Activated B cell treated with CpG ODN at 0.5 μM for 24 hours (primary cell): ENCODE results near the gene RAD51B. TPM values are rescaled to one million over a fixed set of nuclear protein-coding genes. Genes with fewer than 3 reads are reported as not detected.

Experiments
- ATAC-seq: fragments of 200-7000 bp; cut with Tn5 transposase; one replicate; pipeline ENCODE4 v1.10.0; 2021; ENCODE audit warnings: low read depth, mild to moderate bottlenecking, moderate library complexity
- CTCF ChIA-PET: fragments of 350-600 bp; sonication (Branson Sonifier 250); formaldehyde crosslinking; loops from one replicate; lab custom pipeline; 2021; ENCODE audit warnings: antibody characterized with exemption; lab: Charles Lee
- POLR2A ChIA-PET: fragments of 350-600 bp; sonication (Branson Sonifier 250); formaldehyde crosslinking; loops from one replicate; lab custom pipeline; 2021; ENCODE audit warnings: antibody characterized with exemption; lab: Charles Lee
- DNase-seq: peaks from one replicate; pipeline ENCODE4 v3.0.0; 2022
- H3K27ac Mint-ChIP-seq: one replicate; pipeline ENCODE4 v1.8.0; 2020; ENCODE audit warnings: mixed read lengths
- H3K27me3 Mint-ChIP-seq: one replicate; pipeline ENCODE4 v1.8.0; 2021; ENCODE audit warnings: mixed read lengths
- H3K36me3 Mint-ChIP-seq: one replicate; pipeline ENCODE4 v1.8.0; 2021; ENCODE audit warnings: low read depth, mixed read lengths
- H3K4me1 Mint-ChIP-seq: one replicate; pipeline ENCODE4 v1.8.0; 2021; ENCODE audit warnings: mixed read lengths
- H3K4me3 Mint-ChIP-seq: one replicate; pipeline ENCODE4 v1.8.0; 2020; ENCODE audit warnings: mild to moderate bottlenecking, mixed read lengths
- H3K9me3 Mint-ChIP-seq: one replicate; pipeline ENCODE4 v1.8.0; 2020; ENCODE audit warnings: mixed read lengths
- CTCF ChIP-seq: fragments of 200-600 bp; IDR thresholded peaks from one replicate; pipeline ENCODE4 v1.8.0; 2022; ENCODE audit warnings: antibody characterized with exemption, mild to moderate bottlenecking
- intact Hi-C: fragments of 100-400 bp; cut with micrococcal nuclease; formaldehyde crosslinking; loops from one replicate; pipeline ENCODE4 v1.15.1; 2024
- total RNA-seq: library from RNA; stranded (reverse); gene quantifications from 2 replicates; pipeline ENCODE4 v1.2.3, GENCODE V29; 2022

The RAD51B gene
- total RNA-seq, 1 donor from 2014 or later: 53.9 TPM

GRCh38 chr14:68309616-68310015 lies 490.0 kb downstream of the RAD51B start:
- DNase-seq (no peak), ATAC-seq (no peak)
- no peak for TF ChIP-seq CTCF
- Mint-ChIP-seq H3K36me3 (no peaks in the 10 kb centered on the region), H3K27ac (peak overlapping the region; percentile 73), H3K9me3 (no peaks in the 10 kb centered on the region), H3K27me3 (no peaks in the 10 kb centered on the region), H3K4me1 (peaks cover 94% of the 10 kb centered on the region), H3K4me3 (no peak overlapping the region)
- ChIA-PET CTCF (interaction anchor here (1.1 to 1.7 kb wide), 2 partner anchors 100 to 507 kb away, joined by 3 to 6 read pairs; no protein-coding TSS in a partner anchor), POLR2A (interaction anchor here (1.0 to 12.5 kb wide), 12 partner anchors 12 to 505 kb away, joined by 3 to 251 read pairs (median 8); partner anchors contain the start of gene ZFP36L1)
- intact Hi-C loops: loop anchor here (1.0 kb wide), 1 partner anchor 24 kb away; no protein-coding TSS in a partner anchor

GRCh38 chr14:68312300-68312699 lies 492.7 kb downstream of the RAD51B start:
- Mint-ChIP-seq H3K4me3 (peak overlapping the region; percentile 62), H3K27me3 (no peaks in the 10 kb centered on the region), H3K36me3 (no peaks in the 10 kb centered on the region), H3K27ac (peak overlapping the region; percentile 94), H3K9me3 (no peaks in the 10 kb centered on the region), H3K4me1 (peaks cover 91% of the 10 kb centered on the region)
- CTCF ChIA-PET: interaction anchor here (1.0 to 3.1 kb wide), 7 partner anchors 20 to 532 kb away, joined by 3 to 15 read pairs (median 4); no protein-coding TSS in a partner anchor
- intact Hi-C loops: loop anchor here (1.0 to 2.0 kb wide), 2 partner anchors 19 to 61 kb away; no protein-coding TSS in a partner anchor
- DNase-seq: no peak
- no peak for ATAC-seq
- POLR2A ChIA-PET: interaction anchor here (0.7 to 12.5 kb wide), 25 partner anchors 11 to 505 kb away, joined by 3 to 251 read pairs (median 15); partner anchors contain the start of gene ZFP36L1
- TF ChIP-seq CTCF: no peak

- POLR2A ChIA-PET: interaction anchor here (0.7 to 12.5 kb wide), 35 partner anchors 10 to 504 kb away, joined by 3 to 251 read pairs (median 6); partner anchors contain the start of gene ZFP36L1
- peak; percentile 84 for ATAC-seq
- no peak for DNase-seq
- peaks cover 91% of the 10 kb centered on the region for H3K4me1 Mint-ChIP-seq
- CTCF ChIA-PET: interaction anchor here (1.0 to 3.1 kb wide), 7 partner anchors 15 to 531 kb away, joined by 3 to 15 read pairs (median 4); no protein-coding TSS in a partner anchor
- no peaks in the 10 kb centered on the region for H3K36me3 Mint-ChIP-seq
- H3K4me3 Mint-ChIP-seq: peak overlapping the region; percentile 62
- no peak for TF ChIP-seq CTCF
- peak overlapping the region; percentile 94 for H3K27ac Mint-ChIP-seq
- no peaks in the 10 kb centered on the region for H3K27me3 Mint-ChIP-seq
- intact Hi-C loops: loop anchor here (1.0 to 2.0 kb wide), 9 partner anchors 10 to 503 kb away; partner anchors contain the start of gene ZFP36L1
- no peaks in the 10 kb centered on the region for H3K9me3 Mint-ChIP-seq
Observed at GRCh38 chr14:68312884-68313610, 493.5 kb downstream of the RAD51B start.

GRCh38 chr14:68314642-68315041 lies 495.1 kb downstream of the RAD51B start:
- intact Hi-C loops: no loop called here
- Mint-ChIP-seq H3K4me1 (peaks cover 92% of the 10 kb centered on the region), H3K27me3 (no peaks in the 10 kb centered on the region), H3K4me3 (peak overlapping the region; percentile 16), H3K36me3 (no peaks in the 10 kb centered on the region), H3K27ac (peak overlapping the region; percentile 94), H3K9me3 (no peaks in the 10 kb centered on the region)
- DNase-seq: no peak
- TF ChIP-seq CTCF: no peak
- CTCF ChIA-PET: interaction anchor here (1.2 to 3.1 kb wide), 2 partner anchors 28 to 30 kb away, joined by 3 to 15 read pairs; no protein-coding TSS in a partner anchor
- no peak for ATAC-seq
- POLR2A ChIA-PET: interaction anchor here (0.8 to 12.5 kb wide), 19 partner anchors 8 to 502 kb away, joined by 4 to 251 read pairs (median 16); partner anchors contain the start of gene ZFP36L1
